HEK293 (cell line): ENCODE results near the gene IGFBP5.

Experiments used
- REPIN1 ChIP-seq: fragments of 450-650 bp; formaldehyde crosslinking; IDR thresholded peaks from 2 replicates; pipeline ENCODE4 v1.5.1; 2017; ENCODE audit warnings: missing biosample characterization, missing genetic modification characterization, low read depth
- ZBTB26 ChIP-seq: fragments of 450-650 bp; formaldehyde crosslinking; optimal IDR thresholded peaks from 2 replicates; pipeline ENCODE3; 2016; ENCODE audit warnings: missing biosample characterization, mild to moderate bottlenecking, missing genetic modification characterization
- ZFP41 ChIP-seq: fragments of 450-650 bp; formaldehyde crosslinking; IDR thresholded peaks from 2 replicates; pipeline ENCODE4 v1.5.1; 2016; ENCODE audit warnings: missing biosample characterization, missing genetic modification characterization, borderline replicate concordance
- ZNF140 ChIP-seq: fragments of 450-650 bp; formaldehyde crosslinking; IDR thresholded peaks from 2 replicates; pipeline ENCODE4 v1.5.1; 2016; ENCODE audit warnings: missing biosample characterization, missing genetic modification characterization
- ZNF510 ChIP-seq: fragments of 450-650 bp; formaldehyde crosslinking; IDR thresholded peaks from 2 replicates; pipeline ENCODE4 v1.5.1; 2018; ENCODE audit warnings: mild to moderate bottlenecking, missing genetic modification characterization, missing biosample characterization; ENCODE audit not compliant: insufficient replicate concordance
- TF ChIP-seq, protein P1 (sequence below): fragments of 450-650 bp; formaldehyde crosslinking; IDR thresholded peaks from 2 replicates; pipeline ENCODE4 v1.5.1; 2016; ENCODE audit warnings: missing biosample characterization, missing genetic modification characterization

GRCh38 chr2:216657980-216658379 lies 37.4 kb downstream of the IGFBP5 start:
- TF ChIP-seq REPIN1 (tag by site-specific recombination) (no peak), ZFP41 (tag by site-specific recombination) (no peak), ZBTB26 (tag by site-specific recombination) (no peak), ZNF510 (no peak), ZNF140 (tag by site-specific recombination) (no peak)
- TF ChIP-seq, protein P1, sequence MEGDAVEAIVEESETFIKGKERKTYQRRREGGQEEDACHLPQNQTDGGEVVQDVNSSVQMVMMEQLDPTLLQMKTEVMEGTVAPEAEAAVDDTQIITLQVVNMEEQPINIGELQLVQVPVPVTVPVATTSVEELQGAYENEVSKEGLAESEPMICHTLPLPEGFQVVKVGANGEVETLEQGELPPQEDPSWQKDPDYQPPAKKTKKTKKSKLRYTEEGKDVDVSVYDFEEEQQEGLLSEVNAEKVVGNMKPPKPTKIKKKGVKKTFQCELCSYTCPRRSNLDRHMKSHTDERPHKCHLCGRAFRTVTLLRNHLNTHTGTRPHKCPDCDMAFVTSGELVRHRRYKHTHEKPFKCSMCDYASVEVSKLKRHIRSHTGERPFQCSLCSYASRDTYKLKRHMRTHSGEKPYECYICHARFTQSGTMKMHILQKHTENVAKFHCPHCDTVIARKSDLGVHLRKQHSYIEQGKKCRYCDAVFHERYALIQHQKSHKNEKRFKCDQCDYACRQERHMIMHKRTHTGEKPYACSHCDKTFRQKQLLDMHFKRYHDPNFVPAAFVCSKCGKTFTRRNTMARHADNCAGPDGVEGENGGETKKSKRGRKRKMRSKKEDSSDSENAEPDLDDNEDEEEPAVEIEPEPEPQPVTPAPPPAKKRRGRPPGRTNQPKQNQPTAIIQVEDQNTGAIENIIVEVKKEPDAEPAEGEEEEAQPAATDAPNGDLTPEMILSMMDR (tag by site-specific recombination) = no peak
